Activated naive CD4-positive, alpha-beta T cell treated with anti-CD3 and anti-CD28 coated beads, Interleukin-2, amount 50 U/mL, for 16 hours (primary cell): Measurements from ENCODE around the gene CDK15.
"Not testable (repeated sequence)": the region's sequence is repeated elsewhere in the genome, so short reads cannot be mapped to it uniquely, and the experiment has no call there.

ENCODE experiments used
- DNase-seq: peaks from one replicate; pipeline ENCODE4 v3.0.0-alpha.2; 2020

CDK15 gene

GRCh38 chr2:201806442-201807170 lies at the start of gene CDK15:
CDK15 (plus strand) TSS chr2:201806537; CDS start chr2:201806665, 128 bp downstream.
- no peak for DNase-seq

- DNase-seq, result no peak
Measured at GRCh38 chr2:201758234-201758633, 48.1 kb upstream of the CDK15 start.

- no peak for DNase-seq
Measured at GRCh38 chr2:201758873-201759272, 47.5 kb upstream of the CDK15 start.

DNA sequence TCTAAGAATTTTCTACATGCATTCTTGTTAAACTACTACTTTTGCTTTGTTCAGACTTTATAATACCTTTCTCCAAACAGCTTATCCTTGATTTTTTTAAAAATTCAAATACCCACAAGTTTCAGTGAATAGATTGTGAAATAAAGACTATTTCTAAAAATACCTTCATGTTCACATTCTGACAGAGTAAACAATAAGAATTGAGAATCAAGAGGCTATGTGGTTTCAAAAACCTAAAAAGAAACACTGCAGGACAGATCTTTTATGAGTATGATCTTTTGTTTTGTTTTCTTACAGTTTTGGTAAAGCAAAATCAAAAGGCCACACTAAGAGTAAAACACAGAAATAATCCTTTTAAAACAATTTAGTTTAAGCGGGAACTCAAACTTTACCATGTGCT lies 46.8 kb upstream of the CDK15 start:
- no peak for DNase-seq

- no peak for DNase-seq
Measured at GRCh38 chr2:201761101-201761500, 45.2 kb upstream of the CDK15 start.

GRCh38 chr2:201764469-201764868 lies 41.9 kb upstream of the CDK15 start:
- DNase-seq, result not testable (repeated sequence)

DNA sequence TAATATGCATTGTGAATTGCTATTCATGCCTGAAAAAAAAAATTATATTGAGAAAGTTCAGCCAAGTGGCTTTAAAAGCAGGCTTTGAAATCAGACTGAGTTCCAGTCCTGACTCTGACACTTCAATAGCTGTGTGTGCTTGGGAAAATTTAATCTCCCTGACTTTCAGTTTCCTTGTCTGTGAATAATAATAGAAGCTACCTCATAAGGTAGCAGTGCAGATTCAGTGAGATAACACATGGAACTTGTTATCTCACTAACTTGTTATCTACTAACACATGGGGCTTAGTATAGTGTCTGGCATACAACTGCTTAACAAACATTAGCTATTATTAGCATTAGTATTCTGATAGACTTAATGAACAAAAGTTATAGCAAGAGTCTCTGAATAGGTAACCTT lies 40.5 kb upstream of the CDK15 start:
- DNase-seq, result no peak

GRCh38 chr2:201768918-201769317 lies 37.4 kb upstream of the CDK15 start:
- DNase-seq, result no peak

DNA sequence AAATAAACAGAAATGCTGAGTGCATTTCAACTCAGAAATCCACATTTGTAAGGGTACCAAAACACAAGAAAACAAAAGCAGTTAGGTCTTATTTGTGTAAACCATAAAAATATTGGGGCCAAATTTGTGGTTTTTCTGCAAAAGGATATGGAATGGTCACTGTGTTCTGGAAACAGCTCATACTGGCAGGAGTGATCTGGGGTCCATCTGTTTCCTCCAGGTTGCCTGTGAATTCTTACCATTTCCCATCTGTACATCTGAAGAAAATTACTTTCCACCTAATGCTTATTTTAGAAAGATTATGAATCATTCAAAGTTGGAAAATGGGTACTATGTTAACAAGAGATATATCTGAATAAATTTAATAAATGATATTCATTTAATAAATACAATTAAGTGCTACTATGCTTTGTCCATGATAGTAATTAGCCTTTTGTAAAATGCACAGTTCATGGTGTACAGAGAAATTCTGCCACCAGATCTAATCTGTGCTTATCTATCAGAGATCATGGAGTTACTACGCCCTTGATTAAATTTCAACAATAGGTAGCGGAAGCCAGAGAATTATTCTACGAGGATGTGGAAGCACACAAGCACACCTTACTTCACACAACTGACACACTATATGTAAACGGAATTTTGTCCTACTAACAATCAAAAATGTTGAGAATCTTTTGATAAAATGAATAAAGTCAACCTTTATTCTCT lies 36.5 kb upstream of the CDK15 start:
- no peak for DNase-seq

DNA sequence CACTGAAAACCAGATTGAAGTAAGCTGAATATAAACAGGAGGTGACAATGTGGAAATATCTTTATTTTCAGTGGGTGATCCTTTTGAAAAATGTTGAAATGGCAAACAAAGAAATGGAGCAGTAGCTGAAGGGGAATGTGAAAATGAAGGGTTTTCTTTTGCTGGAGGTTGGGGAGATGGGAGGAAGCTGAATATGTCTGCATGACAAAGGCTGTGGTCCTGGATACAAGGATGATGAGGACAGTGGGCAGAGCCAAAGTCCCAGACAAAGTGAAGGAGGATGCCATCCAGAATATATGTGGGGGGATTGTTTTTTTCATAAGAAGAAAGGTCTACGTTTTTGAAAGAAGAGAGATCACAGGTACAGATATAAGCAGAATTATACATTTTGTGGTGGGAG lies 32.3 kb upstream of the CDK15 start:
- DNase-seq, result no peak

DNA sequence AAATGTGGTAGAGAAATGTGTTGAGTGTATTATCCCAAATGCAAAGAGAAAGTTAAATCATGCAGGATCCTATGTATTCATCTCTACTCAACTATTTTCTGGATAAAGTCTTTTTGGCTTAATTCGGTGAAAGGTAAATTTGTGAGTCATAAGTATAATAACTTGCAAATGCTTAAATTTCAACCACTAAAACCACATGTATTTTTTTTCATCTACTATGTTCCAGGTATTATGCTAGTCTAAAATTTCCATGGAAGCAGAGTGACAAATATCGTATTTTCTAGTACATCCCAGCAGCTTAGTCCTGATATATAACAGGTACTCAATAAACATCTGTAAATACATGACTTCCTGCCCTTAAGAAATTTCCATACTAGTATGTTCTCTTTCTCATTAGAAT lies 31.8 kb upstream of the CDK15 start:
- no peak for DNase-seq

DNA sequence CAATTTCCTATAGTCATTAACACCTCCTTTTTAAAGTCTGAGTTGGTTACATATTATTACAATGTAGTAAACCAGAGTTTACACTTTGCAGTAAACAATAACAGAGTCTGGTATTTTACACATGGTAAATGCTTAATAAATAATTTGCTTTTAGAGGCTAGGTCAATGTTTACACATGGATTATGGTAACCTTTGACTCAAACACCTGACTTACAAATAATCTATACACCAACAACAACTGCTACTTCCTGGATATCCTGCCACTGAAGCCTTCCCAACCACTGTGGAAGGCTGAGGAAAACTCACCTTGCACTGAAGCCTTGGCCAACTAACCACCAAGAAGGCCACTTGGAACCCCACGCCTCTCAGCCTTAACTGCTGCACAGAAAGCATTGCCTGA lies 31.0 kb upstream of the CDK15 start:
- DNase-seq, result no peak

DNA sequence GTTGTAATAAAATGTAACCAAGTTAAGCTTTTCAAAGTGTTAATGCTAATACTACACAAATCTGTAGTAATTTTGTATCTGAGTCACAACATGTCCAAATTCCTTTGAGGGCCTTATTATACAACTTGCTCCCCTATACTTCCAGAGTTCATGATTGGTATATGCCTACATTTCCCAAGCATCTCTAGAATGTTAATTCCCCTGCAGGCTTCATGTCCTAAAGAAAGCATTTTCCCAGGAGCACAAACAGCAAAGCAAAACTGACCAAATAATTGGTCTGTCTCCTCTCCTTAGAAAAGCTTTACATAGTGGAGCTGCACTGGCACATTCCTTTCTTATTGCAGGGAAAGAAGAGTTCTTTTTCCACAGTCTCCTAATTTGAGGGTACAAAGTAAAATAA lies 29.3 kb upstream of the CDK15 start:
- DNase-seq, result no peak

GRCh38 chr2:201777869-201778268 lies 28.5 kb upstream of the CDK15 start:
- no peak for DNase-seq

GRCh38 chr2:201779901-201780673 lies 26.2 kb upstream of the CDK15 start:
- DNase-seq, result no peak

DNA sequence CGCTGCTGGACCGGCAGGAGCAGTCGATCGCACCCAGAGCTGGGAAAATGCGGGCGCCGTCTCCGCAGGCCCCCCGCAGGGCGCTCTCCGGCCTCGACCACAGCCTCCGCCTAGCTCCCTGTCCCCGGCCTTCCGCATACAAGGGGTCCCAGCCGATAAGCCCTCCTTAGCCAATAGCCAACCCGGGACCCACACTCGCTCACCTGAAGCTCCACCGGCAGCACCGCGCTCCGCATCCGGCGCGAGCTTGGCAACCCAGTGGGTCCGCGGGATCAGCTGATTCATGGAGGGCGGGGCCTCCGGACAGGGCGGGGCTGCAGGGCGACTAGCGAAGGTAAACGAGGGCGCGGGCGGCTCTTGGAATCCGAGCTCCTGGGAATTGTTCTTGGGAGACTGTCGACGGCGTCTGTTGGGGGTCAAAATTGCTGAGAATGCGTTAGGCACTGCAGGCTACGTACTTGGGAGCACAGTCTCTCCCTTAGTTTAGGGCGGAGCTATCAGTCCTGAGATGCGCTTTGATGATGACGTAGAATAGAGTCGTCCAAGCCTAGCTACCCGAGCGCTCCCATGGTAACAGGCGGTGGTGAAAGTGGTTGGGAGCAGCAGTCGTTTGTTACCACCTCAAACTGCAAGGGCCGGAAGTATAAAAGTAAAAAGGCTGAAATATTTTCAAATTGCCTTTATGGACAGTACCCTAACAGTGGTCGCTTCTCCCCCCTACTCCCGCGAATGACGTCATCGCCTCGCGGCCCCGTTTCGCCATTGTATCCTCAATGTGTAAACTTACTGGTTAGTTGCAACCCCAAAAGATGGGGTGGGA lies 25.5 kb upstream of the CDK15 start, which contains the start of gene ALS2:
ALS2 (minus strand) TSS at position 260 of the 820 bp plus-strand sequence. CDS start 12,048 bp downstream, outside the sequence.
- DNase-seq, result peak; percentile 95

DNA sequence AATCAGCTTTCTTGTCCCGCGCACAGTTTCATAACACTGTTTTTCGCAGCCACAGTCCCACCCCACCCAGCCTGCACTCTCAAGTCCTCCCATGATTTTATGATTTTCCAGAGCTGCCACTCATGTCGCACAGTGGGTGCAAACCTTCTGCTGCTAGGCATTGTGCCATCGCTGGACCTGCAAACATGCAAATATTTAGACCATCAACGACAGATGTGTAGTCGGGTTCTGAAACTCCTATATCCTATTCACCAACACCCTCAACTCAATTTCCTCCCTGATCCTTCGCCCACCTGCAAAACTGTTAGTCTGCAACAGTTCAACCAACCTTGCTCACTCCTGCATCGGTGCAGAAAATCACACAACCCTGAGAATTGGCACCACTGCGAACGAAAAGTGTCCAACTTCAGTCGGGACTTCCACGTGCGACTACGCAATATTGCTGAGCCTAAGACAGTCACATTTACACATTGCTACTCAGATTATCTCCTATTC lies 24.7 kb upstream of the CDK15 start:
- peak; percentile 15 for DNase-seq

- DNase-seq, result no peak
Measured at GRCh38 chr2:201784563-201784962, 21.8 kb upstream of the CDK15 start.

DNA sequence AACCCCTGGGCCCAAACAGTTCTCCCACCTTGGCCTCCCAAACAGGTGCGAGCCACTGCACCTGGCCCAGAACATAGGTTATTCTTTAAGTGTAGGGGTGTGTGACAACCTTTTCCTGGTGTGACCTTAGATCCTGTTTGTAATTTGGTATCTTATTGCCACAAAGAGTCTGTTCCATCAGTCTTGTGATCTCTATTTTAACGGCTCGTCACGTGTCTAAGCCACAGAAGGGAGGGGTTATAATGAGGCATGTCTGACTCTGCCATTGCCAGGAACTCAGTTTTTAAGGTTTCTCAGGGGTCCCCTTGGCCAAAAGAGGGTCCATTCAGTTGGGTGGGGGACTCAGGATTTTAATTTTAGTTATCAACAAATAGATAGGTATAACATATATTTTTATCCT lies 21.2 kb upstream of the CDK15 start:
- DNase-seq, result no peak

GRCh38 chr2:201786471-201786870 lies 19.9 kb upstream of the CDK15 start:
- DNase-seq, result no peak

DNA sequence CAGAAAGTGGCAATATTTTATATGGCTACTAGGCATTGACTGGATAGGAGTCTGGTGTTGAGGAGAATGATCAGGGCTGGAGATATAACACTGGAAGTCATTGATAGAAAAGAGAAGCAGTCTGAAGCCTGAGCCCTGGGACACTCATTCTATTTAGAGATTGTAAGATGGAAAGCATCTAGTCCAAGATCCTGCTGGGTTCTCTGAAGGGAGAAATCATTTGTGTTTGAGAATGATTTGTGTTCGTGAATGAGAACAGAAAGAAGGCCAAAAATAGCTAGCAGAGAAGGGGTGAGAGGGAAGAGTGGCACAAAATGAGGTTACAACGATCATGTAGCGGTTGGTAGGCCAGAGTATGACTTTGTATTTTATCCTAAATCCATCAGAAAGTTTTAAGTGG lies 18.0 kb upstream of the CDK15 start:
- DNase-seq, result no peak

GRCh38 chr2:201789395-201789794 lies 16.9 kb upstream of the CDK15 start:
- no peak for DNase-seq

DNA sequence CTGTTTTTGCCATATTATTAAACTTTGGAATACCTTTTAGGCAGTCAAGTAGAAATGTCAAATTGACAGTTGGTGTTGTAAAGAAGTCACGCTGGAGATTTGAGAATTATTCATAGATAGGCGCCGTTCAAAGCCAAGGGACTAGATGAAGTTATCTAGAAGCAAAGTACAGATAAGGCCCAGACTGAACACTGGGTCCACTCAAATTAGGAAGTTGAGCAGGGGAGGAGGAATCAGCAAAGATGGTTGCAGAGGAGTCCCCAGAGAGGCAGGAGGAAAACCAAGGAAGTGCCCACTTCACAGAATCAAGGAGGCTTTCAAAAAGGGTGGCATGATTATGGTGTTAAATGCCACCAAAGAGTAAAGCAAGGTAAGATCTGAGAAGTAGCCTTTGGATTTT lies 16.0 kb upstream of the CDK15 start:
- DNase-seq, result no peak
